GM21576 (cell line): ENCODE results near the gene LNPEP.
"Not testable (repeated sequence)": the region's sequence is repeated elsewhere in the genome, so short reads cannot be mapped to it uniquely, and the experiment has no call there.

Source experiments
- ATAC-seq: cut with Tn5 transposase; IDR thresholded peaks from one replicate; pipeline ENCODE4 v1.9.1; 2021; ENCODE audit warnings: mild to moderate bottlenecking, moderate library complexity; ENCODE audit not compliant: unreplicated experiment

LNPEP gene

GRCh38 chr5:96928931-96929708 is 6.8 kb upstream of the LNPEP start:
- ATAC-seq, result no peak

DNA sequence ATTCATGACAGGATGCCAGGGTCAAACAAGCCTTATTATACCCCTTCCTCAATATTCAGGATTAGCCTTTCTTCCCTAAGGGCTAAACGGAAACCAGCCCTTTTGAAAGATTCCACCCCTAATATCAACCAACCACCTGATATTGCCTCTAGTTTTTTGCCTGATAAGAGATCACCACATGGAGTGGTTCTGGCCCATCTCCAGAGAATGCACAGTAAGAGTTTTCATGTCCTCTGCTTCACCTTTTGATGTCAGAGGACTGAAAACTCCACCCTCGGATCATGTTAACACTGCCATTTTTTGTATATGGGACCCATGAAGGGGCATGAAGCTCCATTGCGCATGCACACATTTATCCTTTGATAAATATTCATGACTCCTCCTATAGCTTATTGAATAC is 5.8 kb upstream of the LNPEP start:
- no peak for ATAC-seq

GRCh38 chr5:96930589-96930988 is 5.3 kb upstream of the LNPEP start:
- no peak for ATAC-seq

- not testable (repeated sequence) for ATAC-seq
Observed at GRCh38 chr5:96931037-96931436, 4.8 kb upstream of the LNPEP start.

- ATAC-seq, result no peak
Observed at GRCh38 chr5:96931605-96932004, 4.3 kb upstream of the LNPEP start.

DNA sequence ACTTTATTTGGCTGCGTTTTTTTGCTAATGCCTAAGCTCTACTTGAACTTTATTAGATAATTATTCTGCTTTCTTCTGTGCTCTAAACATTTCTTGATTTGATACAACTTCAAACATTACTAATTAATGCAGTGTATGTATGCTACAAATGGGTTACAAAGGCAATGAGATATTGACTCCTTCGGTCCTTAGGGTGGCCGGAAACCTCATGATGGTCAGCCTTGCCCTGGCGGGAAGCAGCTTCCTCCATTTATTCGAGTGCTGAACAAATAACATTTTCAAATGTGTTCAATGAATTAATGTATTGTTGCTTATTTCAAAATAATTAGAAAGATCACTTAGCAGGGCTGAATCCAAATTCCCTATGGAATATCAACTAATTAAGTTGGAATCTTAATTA is 3.9 kb upstream of the LNPEP start:
- ATAC-seq, result no peak

DNA sequence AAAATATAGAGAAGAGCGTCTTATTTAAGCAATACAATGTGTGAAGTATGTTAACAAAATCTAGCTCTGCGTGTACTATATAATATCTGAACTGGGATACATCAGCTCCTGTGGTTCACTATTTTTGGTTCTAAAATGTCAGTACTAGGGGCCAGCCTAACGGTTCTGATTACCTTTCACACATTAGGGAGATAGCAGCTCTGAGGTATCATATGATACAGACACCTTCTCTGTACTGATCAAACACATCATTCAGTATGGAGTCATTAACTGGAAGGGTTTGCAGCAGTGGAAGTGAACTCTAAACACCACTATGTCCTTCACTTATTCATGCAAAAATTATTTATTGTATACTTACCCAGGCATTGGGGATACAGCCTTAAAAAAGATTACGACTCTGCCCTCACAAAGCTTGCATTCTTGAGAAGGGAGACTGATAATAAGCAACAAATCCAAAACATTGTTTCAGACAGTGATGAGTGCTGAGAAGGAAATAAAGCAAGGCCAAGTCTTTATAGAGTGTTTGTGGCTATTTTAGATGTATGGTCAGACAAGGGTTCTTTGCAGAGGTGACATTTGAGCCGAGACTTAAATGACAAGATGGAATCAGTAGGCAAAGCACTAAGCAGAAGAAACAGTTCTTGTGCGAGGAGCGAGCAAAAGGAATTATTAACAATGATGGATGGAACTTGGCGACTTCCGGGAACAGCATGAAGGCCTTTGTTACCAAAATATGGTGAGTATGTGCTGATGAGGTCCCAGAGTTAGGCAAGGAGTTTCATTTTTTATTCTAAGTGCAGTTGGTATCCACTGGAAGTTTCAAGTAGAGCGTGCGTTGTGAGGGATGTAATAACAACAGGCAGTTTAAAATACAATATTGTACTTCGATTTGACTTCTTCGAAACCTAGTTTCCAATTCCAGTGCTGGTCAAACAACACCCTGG is 1.8 kb upstream of the LNPEP start:
- no peak for ATAC-seq

DNA sequence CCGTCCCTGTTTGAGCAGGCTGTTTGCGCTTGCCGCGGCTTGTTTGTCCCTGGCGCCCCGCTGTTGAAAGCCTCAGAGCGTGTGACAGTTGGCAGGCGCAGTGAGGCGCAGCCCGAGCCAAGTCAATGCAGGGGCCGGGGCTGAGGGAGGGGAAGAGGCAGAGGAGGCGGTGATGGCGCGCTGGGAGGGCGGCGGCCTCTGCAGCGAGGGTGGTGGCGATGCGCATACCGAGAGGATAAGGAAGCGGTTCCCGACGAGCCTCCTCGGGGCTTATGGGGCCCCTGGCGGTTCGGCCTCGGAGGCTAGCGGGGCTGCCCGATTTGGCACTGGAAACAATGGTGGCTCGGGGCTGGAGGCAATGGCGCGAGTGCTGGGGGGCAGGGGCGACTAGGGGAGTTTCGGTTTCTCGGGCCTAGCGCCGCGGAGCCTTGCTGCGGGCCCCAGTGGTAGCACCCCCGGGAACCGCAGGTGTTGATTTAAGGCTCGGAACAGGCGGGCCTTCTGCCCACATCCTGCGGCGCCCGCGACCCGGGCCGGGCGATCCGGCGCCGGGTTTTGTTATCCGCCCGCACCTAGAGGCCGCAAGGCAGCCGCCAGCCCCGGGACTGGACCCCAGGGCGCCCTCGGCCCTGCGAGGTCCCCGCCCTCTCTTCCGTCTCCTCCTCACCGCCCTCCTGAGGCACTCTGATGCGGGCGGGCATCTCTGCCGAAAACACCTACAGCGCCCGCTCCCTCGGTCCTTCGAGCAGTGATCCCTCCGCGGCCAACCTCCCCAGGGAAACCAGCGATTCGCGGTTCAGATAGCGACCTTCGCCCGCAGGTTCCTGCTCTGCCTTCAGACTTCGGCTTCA is 947 bp upstream of the LNPEP start:
- peak; percentile 57 for ATAC-seq

DNA sequence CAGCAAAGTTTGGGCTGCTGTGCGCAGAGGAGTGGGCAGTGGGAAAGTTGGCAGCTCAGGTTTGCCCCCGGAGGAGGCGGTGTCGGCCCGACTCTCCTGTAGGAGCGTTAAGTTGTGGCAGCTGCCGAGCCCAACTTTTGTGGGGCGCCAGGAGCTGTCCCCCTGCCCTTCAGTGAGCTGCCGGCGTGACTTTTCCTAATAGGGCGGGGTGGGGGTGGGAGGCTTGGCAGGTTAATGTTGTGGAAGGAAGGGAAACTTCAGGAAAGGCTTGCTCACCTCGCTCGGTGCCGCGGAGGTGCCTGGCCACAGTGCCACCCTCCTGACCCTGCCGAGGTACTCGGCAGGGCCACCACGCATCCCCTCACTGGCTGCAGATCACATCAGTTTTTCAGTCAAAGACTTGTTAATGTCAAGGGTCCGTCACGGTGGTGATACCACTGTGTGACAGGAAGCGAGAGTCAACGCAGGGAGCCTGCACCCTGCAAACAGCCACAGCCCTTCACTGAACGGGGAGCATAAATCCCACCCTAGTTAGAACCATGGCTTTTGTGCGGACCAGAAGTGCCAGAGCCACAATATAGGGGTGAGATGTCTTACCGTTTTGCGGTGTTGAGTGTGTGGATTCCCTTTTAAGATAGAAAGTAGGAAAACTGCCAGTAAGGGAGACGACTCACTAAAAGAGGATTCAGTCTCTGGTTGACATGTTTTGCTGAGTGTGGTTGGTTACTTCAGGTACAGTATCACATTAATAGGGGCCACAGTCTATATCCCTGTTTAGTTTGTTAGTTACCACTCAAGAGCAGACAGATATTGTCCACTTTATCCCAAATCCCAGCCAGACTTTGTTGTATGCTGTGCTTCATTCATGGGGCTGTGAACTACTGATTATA is 796 bp downstream of the LNPEP start:
- ATAC-seq, result peak; percentile 32

DNA sequence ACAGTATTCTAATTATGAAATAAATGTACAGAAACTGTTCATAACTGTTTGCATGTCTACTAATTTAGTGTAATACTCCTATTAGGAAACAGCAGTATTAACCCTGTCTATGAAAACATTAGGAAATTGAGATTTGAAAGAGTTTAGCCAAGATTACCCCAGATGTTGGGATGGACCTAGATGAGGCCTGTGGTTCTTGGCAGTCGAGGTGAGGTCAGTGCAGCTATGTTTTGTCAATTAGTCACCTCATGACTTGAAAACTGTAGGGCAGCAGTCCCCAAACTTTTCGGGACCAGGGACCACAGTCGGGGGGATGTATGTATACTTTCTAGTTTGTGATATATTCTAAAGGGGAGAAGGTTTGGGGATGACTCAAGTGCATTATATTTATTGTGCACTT is 4.7 kb downstream of the LNPEP start:
- ATAC-seq, result no peak

DNA sequence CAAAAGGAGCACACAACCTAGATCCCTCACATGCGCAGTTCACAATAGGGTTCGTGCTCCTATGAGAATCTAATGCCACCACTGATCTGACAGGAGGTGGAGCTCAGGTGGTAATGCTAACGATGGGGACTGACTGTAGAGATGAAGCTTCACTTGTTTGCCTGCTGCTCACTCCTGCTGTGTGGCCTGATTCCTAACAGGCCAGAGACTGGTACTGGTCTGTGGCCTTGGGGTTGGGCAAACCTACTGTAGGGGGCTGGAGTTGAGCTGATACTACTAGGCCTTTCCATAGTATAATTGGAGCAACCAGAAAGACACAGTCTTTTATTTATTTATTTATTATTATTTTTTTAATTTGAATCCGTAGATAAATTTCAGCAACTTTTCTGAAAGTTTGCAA is 5.3 kb downstream of the LNPEP start:
- no peak for ATAC-seq

- no peak for ATAC-seq
Observed at GRCh38 chr5:96942078-96942477, 6.2 kb downstream of the LNPEP start.

- ATAC-seq, result no peak
Observed at GRCh38 chr5:96942911-96943310, 7.0 kb downstream of the LNPEP start.

GRCh38 chr5:96943799-96944198 is 7.9 kb downstream of the LNPEP start:
- ATAC-seq, result no peak

DNA sequence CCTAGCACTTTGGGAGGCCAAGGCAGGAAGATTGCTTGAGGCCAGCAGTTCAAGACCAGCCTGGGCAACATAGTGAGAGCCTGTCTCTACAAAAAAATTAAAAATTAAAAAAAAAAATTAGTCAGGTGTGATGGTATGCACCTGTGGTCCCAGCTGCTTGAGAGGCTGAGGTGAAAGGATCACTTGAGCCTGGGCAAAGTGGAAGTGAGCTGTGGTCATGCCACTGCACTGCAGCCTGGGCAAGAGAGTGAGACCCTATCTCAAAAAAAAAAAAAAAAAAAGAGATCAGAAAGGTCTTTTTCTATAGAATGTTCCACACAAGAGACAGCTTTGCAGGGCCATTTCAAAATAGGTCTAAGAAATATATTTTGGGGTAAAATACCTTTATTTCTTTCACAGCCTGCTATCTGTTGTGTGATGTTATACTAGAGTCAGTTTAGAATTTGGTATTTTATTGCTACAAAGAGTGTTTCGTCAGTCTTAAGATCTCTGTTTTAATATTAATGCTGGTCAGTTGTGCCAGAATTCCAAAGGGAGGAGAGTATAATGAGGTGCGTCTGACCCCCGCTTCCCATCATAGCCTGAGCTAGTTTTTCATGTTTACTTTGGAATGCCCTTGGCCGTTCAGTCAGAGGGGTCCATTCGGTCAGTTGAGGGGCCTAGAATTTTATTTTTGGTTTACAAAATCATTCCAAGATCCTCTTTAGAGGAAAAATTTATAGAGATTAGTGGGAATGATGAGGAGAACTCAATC is 9.4 kb downstream of the LNPEP start:
- ATAC-seq, result no peak

DNA sequence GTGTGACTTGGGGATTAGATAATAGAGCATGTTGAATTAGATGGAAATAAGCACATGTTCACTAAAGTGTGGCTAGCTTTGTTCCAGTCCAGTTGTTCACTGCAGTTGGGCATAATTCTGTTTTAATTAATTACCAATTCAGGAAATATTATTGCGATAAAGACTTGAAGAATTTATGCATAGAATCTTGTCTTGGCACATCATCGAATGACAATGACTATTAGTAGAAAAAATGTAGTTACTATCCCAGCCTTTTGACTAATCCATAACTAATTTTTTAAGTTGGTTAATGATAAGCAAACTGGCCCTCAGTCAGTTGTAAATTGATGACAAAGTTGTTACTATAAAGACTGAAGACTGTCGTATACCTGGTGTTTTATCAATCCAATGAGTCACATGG is 10.5 kb downstream of the LNPEP start:
- ATAC-seq, result no peak

GRCh38 chr5:96952118-96952750 is 16.4 kb downstream of the LNPEP start:
- no peak for ATAC-seq

DNA sequence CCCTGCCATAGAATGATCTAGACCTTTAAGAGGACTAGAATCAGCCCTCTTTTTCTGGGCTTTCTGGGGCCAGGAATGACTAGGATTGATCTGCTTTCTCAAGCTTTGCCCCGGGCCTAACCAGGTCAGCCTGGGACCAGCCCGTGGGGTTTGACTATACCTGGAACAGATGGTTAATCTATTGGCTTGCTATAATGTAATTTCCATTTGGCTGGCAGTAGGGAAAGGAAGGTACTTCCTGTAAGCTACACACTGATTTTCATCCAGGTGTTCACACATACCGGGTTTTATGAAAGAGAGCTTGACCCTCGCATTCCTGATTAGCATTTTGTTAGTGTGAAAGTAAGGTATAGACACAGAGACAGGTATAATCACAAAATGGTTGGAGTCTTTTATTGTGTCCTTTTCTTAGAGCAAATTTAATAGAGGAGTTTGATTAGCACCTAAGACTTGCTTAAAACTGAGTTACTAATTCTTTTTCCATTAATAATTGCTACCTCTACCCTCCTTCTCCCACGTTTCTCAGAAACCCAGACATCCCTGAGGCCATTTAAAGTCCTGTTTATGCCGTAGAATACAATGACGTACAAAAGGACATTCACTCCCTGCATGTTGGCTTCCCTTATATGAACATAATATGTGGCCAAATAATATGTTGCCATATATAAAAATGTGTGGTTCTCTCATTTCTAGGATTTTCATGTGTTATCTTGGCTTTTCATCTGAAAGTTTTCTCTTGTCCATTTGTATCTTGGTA is 17.3 kb downstream of the LNPEP start:
- no peak for ATAC-seq
